ENCODE data around the gene SPECC1.
"Not testable (repeated sequence)": the region's sequence is repeated elsewhere in the genome, so short reads cannot be mapped to it uniquely, and the experiment has no call there.

DNA sequence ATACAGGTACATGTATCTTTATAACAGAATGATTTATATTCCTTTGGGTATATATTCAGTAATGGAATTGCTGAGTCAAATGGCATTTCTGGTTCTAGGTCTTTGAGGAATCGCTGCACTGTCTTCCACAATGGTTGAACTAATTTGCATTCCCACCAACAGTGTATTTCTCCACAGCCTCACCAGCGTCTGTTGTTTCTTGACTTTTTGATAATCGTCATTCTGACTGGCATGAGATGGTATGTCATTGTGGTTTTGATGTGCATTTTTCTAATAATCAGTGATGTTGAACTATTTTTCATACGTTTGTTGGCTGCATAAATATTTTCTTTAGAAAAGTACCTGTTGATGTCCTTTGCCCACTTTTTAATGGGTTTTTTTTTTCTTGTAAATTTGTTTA, 156.4 kb downstream of the SPECC1 start:
- TF ChIP-seq, protein P1, sequence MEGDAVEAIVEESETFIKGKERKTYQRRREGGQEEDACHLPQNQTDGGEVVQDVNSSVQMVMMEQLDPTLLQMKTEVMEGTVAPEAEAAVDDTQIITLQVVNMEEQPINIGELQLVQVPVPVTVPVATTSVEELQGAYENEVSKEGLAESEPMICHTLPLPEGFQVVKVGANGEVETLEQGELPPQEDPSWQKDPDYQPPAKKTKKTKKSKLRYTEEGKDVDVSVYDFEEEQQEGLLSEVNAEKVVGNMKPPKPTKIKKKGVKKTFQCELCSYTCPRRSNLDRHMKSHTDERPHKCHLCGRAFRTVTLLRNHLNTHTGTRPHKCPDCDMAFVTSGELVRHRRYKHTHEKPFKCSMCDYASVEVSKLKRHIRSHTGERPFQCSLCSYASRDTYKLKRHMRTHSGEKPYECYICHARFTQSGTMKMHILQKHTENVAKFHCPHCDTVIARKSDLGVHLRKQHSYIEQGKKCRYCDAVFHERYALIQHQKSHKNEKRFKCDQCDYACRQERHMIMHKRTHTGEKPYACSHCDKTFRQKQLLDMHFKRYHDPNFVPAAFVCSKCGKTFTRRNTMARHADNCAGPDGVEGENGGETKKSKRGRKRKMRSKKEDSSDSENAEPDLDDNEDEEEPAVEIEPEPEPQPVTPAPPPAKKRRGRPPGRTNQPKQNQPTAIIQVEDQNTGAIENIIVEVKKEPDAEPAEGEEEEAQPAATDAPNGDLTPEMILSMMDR (IDR thresholded peaks at IDR 0.05), result not testable (repeated sequence)
- TF ChIP-seq POLR2A (IDR thresholded peaks at IDR 0.05), result not testable (repeated sequence)

All from adrenal gland (tissue), 5 donors.